KOPT-K1 (cell line): Measurements from ENCODE around the gene LRIG1.

ENCODE experiments used
- H3K27ac ChIP-seq: fragments of 200-600 bp; sonication (generic); 2 replicates; pipeline ENCODE4 v1.5.1; 2016; ENCODE audit warnings: antibody characterized with exemption, mild to moderate bottlenecking, low read depth, low read length; ENCODE audit not compliant: poor library complexity, severe bottlenecking
- H3K36me3 ChIP-seq: fragments of 200-600 bp; sonication (generic); 2 replicates; pipeline ENCODE4 v1.5.1; 2017; ENCODE audit warnings: antibody characterized with exemption, mild to moderate bottlenecking, low read length, moderate library complexity; ENCODE audit not compliant: insufficient read depth
- H3K9me3 ChIP-seq: fragments of 200-600 bp; sonication (generic); 2 replicates; pipeline ENCODE4 v1.5.1; 2017; ENCODE audit warnings: antibody characterized with exemption, low read length, mild to moderate bottlenecking; ENCODE audit not compliant: insufficient read depth, poor library complexity, severe bottlenecking

Gene LRIG1, protein sequence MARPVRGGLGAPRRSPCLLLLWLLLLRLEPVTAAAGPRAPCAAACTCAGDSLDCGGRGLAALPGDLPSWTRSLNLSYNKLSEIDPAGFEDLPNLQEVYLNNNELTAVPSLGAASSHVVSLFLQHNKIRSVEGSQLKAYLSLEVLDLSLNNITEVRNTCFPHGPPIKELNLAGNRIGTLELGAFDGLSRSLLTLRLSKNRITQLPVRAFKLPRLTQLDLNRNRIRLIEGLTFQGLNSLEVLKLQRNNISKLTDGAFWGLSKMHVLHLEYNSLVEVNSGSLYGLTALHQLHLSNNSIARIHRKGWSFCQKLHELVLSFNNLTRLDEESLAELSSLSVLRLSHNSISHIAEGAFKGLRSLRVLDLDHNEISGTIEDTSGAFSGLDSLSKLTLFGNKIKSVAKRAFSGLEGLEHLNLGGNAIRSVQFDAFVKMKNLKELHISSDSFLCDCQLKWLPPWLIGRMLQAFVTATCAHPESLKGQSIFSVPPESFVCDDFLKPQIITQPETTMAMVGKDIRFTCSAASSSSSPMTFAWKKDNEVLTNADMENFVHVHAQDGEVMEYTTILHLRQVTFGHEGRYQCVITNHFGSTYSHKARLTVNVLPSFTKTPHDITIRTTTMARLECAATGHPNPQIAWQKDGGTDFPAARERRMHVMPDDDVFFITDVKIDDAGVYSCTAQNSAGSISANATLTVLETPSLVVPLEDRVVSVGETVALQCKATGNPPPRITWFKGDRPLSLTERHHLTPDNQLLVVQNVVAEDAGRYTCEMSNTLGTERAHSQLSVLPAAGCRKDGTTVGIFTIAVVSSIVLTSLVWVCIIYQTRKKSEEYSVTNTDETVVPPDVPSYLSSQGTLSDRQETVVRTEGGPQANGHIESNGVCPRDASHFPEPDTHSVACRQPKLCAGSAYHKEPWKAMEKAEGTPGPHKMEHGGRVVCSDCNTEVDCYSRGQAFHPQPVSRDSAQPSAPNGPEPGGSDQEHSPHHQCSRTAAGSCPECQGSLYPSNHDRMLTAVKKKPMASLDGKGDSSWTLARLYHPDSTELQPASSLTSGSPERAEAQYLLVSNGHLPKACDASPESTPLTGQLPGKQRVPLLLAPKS

DNA sequence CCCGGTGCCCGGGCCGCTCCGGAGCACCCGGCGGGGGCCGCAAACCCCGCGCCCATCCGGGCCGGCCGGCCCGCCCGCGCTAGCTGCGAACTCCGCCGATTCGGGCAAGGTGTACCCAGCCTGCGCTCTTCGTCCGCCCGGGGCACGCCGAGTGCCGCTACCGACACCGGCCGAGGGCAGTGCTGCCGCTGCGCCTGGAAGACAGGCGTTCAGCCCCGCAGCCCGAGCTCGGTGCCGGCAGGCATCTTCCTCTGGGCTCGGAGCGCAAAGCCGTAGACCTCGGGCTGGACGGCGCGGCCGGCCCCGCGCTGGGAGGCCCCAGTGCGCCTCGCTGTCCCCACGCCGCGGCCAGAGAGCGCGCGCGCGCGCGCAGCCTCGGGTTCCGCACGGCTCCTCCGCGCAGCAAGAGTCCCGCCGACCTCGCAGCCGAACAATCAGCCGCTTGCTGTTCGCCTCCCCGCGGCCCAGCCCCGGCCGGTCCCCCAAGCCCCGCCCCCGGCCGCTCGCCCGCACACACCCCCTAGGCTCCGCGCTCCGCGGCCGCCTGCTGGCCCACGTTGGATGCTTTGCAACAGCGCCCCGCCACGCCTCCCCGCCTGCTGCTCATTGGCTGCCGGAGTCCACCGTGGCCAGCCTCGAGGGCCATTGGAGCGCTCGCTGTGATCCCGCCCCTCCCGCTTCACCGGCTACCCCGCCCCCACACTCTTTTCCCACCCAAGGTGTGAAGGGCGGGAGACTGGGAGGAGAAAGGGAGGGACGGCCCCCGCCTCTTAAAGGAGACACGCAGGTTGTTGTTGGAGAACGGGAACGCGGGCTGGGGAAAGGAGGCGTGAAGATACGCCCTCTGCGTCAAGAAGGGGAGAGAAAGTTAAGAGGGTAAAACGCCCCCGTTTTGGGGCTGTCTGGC is at the start of gene LRIG1:
Gene LRIG1 (minus strand): TSS at position 447 of the 907 bp plus-strand sequence. CDS start 615 bp downstream, outside the sequence.
- no peak within 1 kb of the TSS for H3K27ac ChIP-seq
- no peaks in the 10 kb centered on the region for H3K9me3 ChIP-seq

DNA sequence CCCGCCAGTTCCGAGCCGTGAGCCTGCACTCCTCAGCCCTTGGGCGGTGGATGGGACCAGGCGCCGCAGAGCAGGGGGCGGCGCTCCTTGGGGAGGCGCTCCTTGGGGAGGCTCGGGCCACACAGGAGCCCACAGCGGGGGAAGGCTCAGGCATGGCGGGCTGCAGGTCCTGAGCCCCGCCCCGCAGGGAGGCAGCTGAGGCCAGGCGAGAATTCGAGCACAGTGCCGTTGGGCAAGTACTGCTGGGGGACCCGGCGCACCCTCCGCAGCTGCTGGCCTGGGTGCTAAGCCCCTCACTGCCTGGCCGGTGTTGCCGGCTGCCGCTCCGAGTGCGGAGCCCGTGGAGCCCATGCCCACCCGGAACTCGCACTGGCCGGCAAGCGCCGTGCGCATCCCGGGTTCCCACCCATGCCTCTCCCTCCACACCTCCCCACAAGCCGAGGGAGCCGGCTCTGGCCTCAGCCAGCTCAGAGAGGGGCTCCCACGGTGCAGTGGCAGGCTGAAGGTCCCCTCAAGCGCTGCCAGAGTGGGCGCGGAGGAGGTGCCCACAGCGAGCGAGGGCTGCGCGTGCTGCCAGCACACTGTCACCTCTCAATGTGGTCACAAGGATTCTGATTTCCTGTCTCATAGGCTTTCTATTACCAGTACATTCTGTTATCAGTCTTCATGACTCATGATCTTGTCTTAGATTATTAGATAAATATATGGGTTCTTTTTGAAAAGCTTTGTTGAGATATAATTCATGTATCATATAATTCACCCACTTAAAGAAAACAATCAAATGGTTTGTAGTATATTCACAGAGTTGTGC is 44.0 kb upstream of the LRIG1 start:
- no peaks in the 10 kb centered on the region for H3K36me3 ChIP-seq
- no peaks in the 10 kb centered on the region for H3K9me3 ChIP-seq
- H3K27ac ChIP-seq = no peak overlapping the region

More for the DNA sequence above, at the start of gene LRIG1:
- no peaks in the 10 kb centered on the region for H3K36me3 ChIP-seq

DNA sequence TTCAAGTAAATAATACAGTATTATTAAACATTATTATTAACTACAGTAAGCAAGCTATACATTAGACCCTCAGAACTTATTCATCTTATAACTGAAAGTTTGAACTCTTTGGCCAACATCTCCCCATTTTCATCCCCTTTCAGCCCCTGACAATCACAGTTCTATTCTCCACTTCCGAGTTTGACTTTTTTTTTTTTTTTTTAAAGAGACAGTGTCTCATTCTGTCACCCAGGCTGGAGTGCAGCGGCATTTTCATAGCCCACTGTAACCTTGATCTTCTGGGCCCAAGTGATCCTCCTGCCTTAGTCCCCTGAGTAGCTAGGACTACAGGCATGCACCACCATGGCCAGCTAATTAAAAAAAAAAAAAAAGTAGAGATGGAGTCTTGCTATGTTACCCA is 41.3 kb upstream of the LRIG1 start:
- Histone ChIP-seq H3K36me3 (no peaks in the 10 kb centered on the region), H3K9me3 (no peaks in the 10 kb centered on the region), H3K27ac (no peak overlapping the region)

DNA sequence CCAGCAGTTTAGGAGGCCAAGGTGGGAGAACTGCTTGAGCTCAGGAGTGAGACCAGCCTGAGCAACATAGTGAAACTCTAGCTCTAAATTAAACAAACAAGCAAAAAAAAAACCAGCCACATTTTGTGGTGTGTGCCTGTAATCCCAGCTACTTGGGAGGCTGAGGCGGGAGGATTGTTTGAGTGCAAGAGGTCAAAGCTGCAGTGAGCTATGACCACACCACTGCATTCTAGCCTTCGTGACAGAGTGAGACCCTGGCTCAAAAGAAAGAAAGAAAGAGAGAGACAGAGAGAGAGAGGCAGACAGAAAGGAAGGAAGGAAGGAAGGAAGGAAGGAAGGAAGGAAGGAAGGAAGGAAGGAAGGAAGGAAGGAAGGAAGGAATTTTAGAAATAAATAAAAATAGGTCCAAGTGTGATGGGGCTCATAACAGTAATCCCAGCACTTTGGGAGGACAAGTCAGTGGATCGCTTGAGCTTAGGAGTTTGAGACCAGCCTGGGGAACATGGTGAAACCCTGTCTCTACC is 38.7 kb upstream of the LRIG1 start:
- Histone ChIP-seq H3K9me3 (no peaks in the 10 kb centered on the region), H3K27ac (no peak overlapping the region), H3K36me3 (no peaks in the 10 kb centered on the region)

DNA sequence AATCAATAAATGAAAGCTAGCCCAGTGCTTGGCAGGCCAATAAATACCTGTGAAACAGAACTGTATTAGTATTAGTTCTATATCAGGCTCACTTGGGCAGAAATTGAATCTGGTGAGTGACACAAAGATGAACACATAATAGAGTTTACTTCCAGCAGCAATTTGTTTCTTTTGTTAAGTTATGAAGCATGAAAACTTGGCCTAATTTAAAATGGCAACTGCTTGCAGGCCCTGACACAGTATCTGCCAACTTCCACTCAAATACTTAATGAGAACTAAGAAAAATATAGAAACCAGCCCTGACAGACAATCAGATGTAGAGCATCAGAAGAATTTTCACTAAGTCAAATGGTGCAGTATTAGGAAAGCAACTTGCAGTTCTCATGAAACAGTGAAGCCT is 37.6 kb upstream of the LRIG1 start:
- Histone ChIP-seq H3K9me3 (no peaks in the 10 kb centered on the region), H3K36me3 (no peaks in the 10 kb centered on the region), H3K27ac (no peak overlapping the region)

GRCh38 chr3:66537735-66538134 is 36.9 kb upstream of the LRIG1 start:
- no peaks in the 10 kb centered on the region for H3K36me3 ChIP-seq
- no peaks in the 10 kb centered on the region for H3K9me3 ChIP-seq
- no peak overlapping the region for H3K27ac ChIP-seq

GRCh38 chr3:66536791-66537190 is 36.0 kb upstream of the LRIG1 start:
- Histone ChIP-seq H3K27ac (no peak overlapping the region), H3K9me3 (no peaks in the 10 kb centered on the region), H3K36me3 (no peaks in the 10 kb centered on the region)

- Histone ChIP-seq H3K9me3 (no peaks in the 10 kb centered on the region), H3K27ac (no peak overlapping the region), H3K36me3 (no peaks in the 10 kb centered on the region)
Observed at GRCh38 chr3:66534304-66534845, 33.6 kb upstream of the LRIG1 start.

GRCh38 chr3:66532613-66533012 is 31.8 kb upstream of the LRIG1 start:
- Histone ChIP-seq H3K9me3 (no peaks in the 10 kb centered on the region), H3K27ac (no peak overlapping the region), H3K36me3 (no peaks in the 10 kb centered on the region)

DNA sequence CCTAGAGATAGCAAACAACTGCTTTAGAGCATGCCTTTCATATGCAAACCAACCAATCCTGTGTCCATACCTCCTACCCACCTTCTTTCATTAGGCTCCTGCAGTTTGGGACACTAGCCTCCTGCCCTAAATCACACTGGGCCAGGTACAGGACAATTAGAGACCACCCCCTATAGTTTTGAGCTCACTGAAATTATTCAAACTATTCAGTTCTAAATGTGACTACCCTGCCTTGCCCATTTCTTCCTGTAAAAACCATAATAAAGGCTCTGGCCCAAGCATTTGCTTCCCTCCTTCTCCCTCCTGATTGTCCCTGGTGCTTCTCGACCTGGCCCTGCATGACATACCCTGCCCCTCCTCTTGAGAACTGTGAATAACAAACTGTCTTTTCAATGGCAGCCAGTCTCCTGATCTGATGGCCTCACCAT is 31.4 kb upstream of the LRIG1 start:
- H3K27ac ChIP-seq = no peak overlapping the region

DNA sequence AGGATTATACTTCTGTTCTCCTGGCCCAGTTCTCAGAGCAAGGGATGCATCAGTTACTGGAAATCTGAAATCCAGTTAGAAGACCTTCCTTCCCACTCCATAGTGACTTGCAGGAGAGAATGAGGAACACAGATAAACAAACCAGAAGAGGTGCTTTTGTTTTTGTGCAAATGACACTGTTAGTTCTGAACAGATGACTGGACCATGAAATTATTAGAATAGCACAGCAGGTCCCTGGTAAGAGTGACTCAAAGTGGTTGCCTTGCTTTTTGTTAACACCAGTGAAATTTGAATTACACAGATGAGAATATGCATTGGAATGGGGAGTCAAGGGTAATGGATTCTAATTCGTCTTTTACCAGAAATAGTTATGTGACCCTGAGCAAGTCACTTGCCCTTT is 30.4 kb upstream of the LRIG1 start:
- H3K9me3 ChIP-seq = no peaks in the 10 kb centered on the region
- no peaks in the 10 kb centered on the region for H3K36me3 ChIP-seq
- no peak overlapping the region for H3K27ac ChIP-seq

More for the DNA sequence above, 31.4 kb upstream of the LRIG1 start:
- Histone ChIP-seq H3K9me3 (no peaks in the 10 kb centered on the region), H3K36me3 (no peaks in the 10 kb centered on the region)

DNA sequence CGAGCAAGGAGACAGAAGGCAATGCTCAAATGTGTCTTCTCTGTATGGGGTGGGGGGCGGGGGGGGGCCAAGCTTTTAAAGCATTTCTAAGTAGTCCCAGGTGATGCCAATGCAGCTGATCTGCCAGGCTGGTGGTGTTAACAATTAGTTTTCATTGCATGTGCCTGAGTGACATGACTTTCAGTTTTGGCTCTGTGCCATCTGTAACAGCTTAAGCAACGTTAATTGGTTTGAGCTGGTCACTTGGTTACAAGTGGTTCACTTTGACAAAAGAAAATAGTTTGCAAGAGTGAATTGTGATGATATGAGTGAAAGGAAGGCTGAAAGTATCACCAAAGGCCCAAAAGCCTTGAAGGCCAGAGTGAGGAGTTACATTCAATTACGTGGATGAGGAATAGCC is 26.4 kb upstream of the LRIG1 start:
- H3K9me3 ChIP-seq = no peaks in the 10 kb centered on the region
- no peaks in the 10 kb centered on the region for H3K36me3 ChIP-seq
- no peak overlapping the region for H3K27ac ChIP-seq

DNA sequence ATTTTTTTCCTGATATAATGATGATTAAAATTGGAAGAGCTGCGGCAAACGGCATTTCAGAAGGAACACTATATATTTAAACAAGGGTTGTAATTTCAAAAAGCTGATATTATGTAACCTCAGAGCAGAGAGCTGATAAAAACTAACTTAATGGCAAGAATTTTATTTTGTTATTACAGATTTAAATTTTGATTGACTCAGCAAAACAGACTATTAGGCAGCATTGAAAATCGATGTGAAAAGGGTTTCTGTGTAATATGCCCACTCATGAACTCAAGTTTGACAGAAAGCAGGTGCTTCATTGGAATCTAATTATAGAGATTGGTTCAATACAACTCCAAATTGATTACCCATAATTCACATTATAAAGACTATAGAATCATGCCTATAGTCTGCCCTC is 24.9 kb upstream of the LRIG1 start:
- Histone ChIP-seq H3K36me3 (no peaks in the 10 kb centered on the region), H3K9me3 (no peaks in the 10 kb centered on the region), H3K27ac (no peak overlapping the region)
